SH-SY5Y (cell line): Measurements from ENCODE around the gene DKC1.

ENCODE experiments used
- GATA2 ChIP-seq: IDR thresholded peaks from 2 replicates; pipeline ENCODE4 v1.6.1; 2011; ENCODE audit warnings: mild to moderate bottlenecking, low read depth, low read length
- GATA3 ChIP-seq: IDR thresholded peaks from 2 replicates; pipeline ENCODE4 v1.6.1; 2011; ENCODE audit warnings: low read depth, mild to moderate bottlenecking, low read length, moderate library complexity

GRCh38 chrX:154724993-154725756 lies 37.5 kb upstream of the DKC1 start:
- TF ChIP-seq GATA2 (no peak), GATA3 (no peak)
